KMS-11 (cell line): ENCODE results near the gene RAD54L.

Source experiments
- H2AFZ ChIP-seq: fragments of 200-600 bp; sonication (generic); 2 replicates; pipeline ENCODE4 v1.6.1; 2016; ENCODE audit warnings: antibody characterized with exemption, mixed run types, low read depth
- H3K27ac ChIP-seq: fragments of 200-600 bp; sonication (generic); 2 replicates; pipeline ENCODE4 v1.6.1; 2016; ENCODE audit warnings: mild to moderate bottlenecking, mixed run types
- H3K27me3 ChIP-seq: fragments of 200-600 bp; sonication (generic); 2 replicates; pipeline ENCODE4 v1.6.1; 2017; ENCODE audit warnings: mild to moderate bottlenecking, low read depth, mixed run types, moderate library complexity; ENCODE audit not compliant: insufficient read depth
- H3K36me3 ChIP-seq: fragments of 200-600 bp; sonication (generic); 2 replicates; pipeline ENCODE4 v1.6.1; 2017; ENCODE audit warnings: mild to moderate bottlenecking, mixed run types; ENCODE audit not compliant: insufficient read depth
- H3K4me1 ChIP-seq: fragments of 200-600 bp; sonication (generic); 2 replicates; pipeline ENCODE4 v1.6.1; 2016; ENCODE audit warnings: mild to moderate bottlenecking, low read depth, mixed run types; ENCODE audit not compliant: poor library complexity, severe bottlenecking
- H3K4me2 ChIP-seq: fragments of 200-600 bp; sonication (generic); 2 replicates; pipeline ENCODE4 v1.7.0; 2016; ENCODE audit warnings: mild to moderate bottlenecking, mixed run types
- H3K4me3 ChIP-seq: fragments of 200-600 bp; sonication (generic); IDR thresholded peaks from 2 replicates; pipeline ENCODE4 v1.6.1; 2017; ENCODE audit warnings: low read depth, low read length, mixed read lengths; ENCODE audit not compliant: insufficient read depth
- H3K79me2 ChIP-seq: fragments of 200-600 bp; sonication (generic); 2 replicates; pipeline ENCODE4 v1.6.1; 2016; ENCODE audit warnings: low read depth, mixed run types; ENCODE audit not compliant: insufficient read depth
- H3K9ac ChIP-seq: fragments of 200-600 bp; sonication (generic); 2 replicates; pipeline ENCODE4 v1.6.1; 2016; ENCODE audit warnings: mild to moderate bottlenecking, mixed run types
- H4K20me1 ChIP-seq: fragments of 200-600 bp; sonication (generic); 2 replicates; pipeline ENCODE4 v1.6.1; 2016; ENCODE audit warnings: mild to moderate bottlenecking, mixed run types; ENCODE audit not compliant: insufficient read depth
- TF ChIP-seq, protein P1 (sequence below): fragments of 200-600 bp; sonication (generic); conservative IDR thresholded peaks from 2 replicates; pipeline ENCODE4 v1.6.1; 2017; ENCODE audit warnings: low read depth, mild to moderate bottlenecking, antibody characterized with exemption, low read length, moderate library complexity, mixed read lengths

The RAD54L gene

DNA sequence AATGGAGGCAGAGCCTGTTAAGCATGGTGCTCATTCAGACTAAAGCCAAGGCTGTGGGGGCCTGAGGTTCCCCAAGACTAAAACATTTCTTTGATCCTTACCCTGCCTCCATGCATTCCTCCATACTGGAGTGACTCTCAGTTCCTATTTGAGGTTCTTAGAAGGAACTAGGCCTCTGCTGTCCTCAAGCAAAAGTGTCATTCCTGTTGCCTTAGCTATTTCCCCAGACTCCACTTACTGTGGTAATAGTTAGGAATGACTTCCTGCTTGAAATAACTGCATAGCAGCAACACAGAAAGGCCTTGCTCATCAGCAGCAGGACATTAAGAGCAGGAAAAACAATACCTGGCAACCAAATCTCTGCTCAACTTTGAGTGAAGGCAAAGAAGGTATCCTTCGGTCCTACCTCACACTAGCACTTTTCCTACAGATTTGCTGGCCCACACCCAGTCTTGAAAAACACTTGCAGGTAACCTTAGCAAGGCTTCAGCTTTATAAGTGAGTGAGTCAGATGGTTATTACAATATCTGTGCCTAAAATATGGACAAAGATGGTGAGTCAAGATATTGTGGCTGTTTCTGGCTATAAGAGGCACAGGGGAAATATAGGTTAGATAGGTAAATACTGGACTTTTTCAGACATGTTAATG lies 41.0 kb downstream of the RAD54L start:
- TF ChIP-seq, protein P1, sequence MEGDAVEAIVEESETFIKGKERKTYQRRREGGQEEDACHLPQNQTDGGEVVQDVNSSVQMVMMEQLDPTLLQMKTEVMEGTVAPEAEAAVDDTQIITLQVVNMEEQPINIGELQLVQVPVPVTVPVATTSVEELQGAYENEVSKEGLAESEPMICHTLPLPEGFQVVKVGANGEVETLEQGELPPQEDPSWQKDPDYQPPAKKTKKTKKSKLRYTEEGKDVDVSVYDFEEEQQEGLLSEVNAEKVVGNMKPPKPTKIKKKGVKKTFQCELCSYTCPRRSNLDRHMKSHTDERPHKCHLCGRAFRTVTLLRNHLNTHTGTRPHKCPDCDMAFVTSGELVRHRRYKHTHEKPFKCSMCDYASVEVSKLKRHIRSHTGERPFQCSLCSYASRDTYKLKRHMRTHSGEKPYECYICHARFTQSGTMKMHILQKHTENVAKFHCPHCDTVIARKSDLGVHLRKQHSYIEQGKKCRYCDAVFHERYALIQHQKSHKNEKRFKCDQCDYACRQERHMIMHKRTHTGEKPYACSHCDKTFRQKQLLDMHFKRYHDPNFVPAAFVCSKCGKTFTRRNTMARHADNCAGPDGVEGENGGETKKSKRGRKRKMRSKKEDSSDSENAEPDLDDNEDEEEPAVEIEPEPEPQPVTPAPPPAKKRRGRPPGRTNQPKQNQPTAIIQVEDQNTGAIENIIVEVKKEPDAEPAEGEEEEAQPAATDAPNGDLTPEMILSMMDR: no peak
- H3K4me3 ChIP-seq: no peak overlapping the region
- no peaks in the 10 kb centered on the region for H3K36me3 ChIP-seq
- no peaks in the 10 kb centered on the region for H3K4me1 ChIP-seq
- no peak overlapping the region for H2AFZ ChIP-seq
- H3K27ac ChIP-seq: no peak overlapping the region
- H3K4me2 ChIP-seq: no peak overlapping the region
- no peaks in the 10 kb centered on the region for H4K20me1 ChIP-seq
- H3K27me3 ChIP-seq: no peaks in the 10 kb centered on the region
- H3K79me2 ChIP-seq: no peaks in the 10 kb centered on the region
- H3K9ac ChIP-seq: no peak overlapping the region

DNA sequence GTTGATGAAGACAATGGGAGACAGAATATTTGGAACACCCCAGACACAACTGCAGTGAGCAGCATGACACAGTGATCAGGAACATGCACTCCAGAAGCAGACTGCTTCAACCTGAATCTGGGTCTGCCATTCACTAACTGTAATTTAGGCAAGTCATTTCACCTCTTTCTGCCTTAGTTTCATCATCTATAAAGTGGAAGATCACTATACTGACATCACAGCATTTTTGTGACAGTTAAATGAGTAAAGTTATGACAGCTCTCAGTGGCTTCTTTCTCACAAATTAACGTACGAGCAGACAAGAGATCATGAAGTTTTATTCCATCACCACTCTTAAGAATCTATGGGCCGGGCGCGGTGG lies 41.6 kb downstream of the RAD54L start:
- H3K79me2 ChIP-seq: no peaks in the 10 kb centered on the region
- TF ChIP-seq, protein P1: no peak
- no peaks in the 10 kb centered on the region for H3K36me3 ChIP-seq
- no peak overlapping the region for H3K9ac ChIP-seq
- H3K27ac ChIP-seq: no peak overlapping the region
- H3K4me1 ChIP-seq: no peaks in the 10 kb centered on the region
- H3K4me3 ChIP-seq: no peak overlapping the region
- H3K4me2 ChIP-seq: no peak overlapping the region
- H2AFZ ChIP-seq: no peak overlapping the region
- no peaks in the 10 kb centered on the region for H3K27me3 ChIP-seq
- no peaks in the 10 kb centered on the region for H4K20me1 ChIP-seq

DNA sequence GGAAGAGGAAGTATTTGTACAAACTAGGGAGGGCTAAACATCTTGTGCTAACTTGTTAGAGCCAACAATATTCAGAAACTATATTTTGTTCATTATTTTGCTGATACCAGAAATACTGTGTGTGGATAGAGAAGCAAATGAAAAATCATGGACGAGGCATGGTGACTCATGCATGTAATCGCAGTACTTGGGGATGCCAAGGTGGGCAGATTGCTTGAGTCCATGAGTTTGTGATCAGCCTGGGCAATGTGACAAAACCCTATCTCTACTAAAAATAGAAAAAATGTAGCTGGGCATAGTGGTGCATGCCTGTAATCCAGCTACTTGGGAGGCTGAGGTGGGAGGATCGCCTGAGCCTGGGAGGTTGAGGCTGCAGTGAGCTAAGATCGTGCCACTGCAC lies 42.4 kb downstream of the RAD54L start:
- no peak overlapping the region for H2AFZ ChIP-seq
- no peaks in the 10 kb centered on the region for H4K20me1 ChIP-seq
- TF ChIP-seq, protein P1: no peak
- no peak overlapping the region for H3K9ac ChIP-seq
- H3K27ac ChIP-seq: no peak overlapping the region
- H3K27me3 ChIP-seq: no peaks in the 10 kb centered on the region
- H3K4me2 ChIP-seq: no peak overlapping the region
- no peaks in the 10 kb centered on the region for H3K79me2 ChIP-seq
- no peak overlapping the region for H3K4me3 ChIP-seq
- H3K36me3 ChIP-seq: no peaks in the 10 kb centered on the region
- no peaks in the 10 kb centered on the region for H3K4me1 ChIP-seq

DNA sequence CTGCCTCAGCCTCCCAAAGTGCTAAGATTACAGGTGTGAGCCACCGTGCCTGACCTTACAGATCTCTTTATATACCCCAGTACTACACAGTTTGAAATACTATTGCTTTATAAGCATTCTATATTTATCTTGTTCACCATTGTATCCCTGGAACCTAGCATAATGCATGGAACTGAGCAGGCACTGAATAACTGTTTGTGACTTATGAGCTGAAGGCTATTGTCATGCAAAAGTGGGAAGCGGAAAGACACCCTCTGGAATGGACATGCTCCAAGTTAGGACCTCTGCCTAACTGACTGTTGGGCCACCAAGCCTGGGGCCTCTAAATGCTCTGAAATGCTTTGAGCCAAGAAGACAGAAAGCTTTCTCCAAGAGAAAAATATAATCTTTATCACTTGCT lies 47.7 kb downstream of the RAD54L start:
- Histone ChIP-seq H3K9ac (no peak overlapping the region), H4K20me1 (no peaks in the 10 kb centered on the region), H2AFZ (no peak overlapping the region), H3K79me2 (peaks cover 11% of the 10 kb centered on the region; the same call in 1 of the 2 replicates), H3K36me3 (no peaks in the 10 kb centered on the region), H3K4me1 (no peaks in the 10 kb centered on the region), H3K4me3 (no peak overlapping the region), H3K4me2 (no peak overlapping the region), H3K27ac (no peak overlapping the region), H3K27me3 (no peaks in the 10 kb centered on the region)
- TF ChIP-seq, protein P1: no peak
